Jurkat, Clone E6-1 (cell line): ENCODE results near the gene TTLL3.
"Not testable (repeated sequence)": the region's sequence is repeated elsewhere in the genome, so short reads cannot be mapped to it uniquely, and the experiment has no call there.

Experiments used
- DNase-seq: peaks from one replicate; pipeline ENCODE4 v3.0.0-alpha.2; 2011; ENCODE audit warnings: low read depth, low spot score
- H3K4me3 ChIP-seq: 2 replicates; pipeline ENCODE4 v1.5.1; 2011; ENCODE audit warnings: mild to moderate bottlenecking, low read length, control low read depth, moderate library complexity

The TTLL3 gene

GRCh38 chr3:9826815-9827573 lies 16.9 kb downstream of the TTLL3 start:
- peak; percentile 73 for DNase-seq

GRCh38 chr3:9828801-9829755 lies 19.0 kb downstream of the TTLL3 start:
- no peak overlapping the region for H3K4me3 ChIP-seq
- DNase-seq: no peak

More at GRCh38 chr3:9826815-9827573, 16.9 kb downstream of the TTLL3 start:
- H3K4me3 ChIP-seq: no peak overlapping the region

- H3K4me3 ChIP-seq: no peak overlapping the region
- no peak for DNase-seq
These were observed 21.2 kb downstream of the TTLL3 start for GRCh38 chr3:9831253-9831652.

- no peak for DNase-seq
These were observed 23.0 kb downstream of the TTLL3 start for GRCh38 chr3:9833078-9833477.

GRCh38 chr3:9834520-9835380 lies 24.7 kb downstream of the TTLL3 start:
- DNase-seq: no peak
- no peak overlapping the region for H3K4me3 ChIP-seq

More at GRCh38 chr3:9833078-9833477, 23.0 kb downstream of the TTLL3 start:
- H3K4me3 ChIP-seq: no peak overlapping the region

- H3K4me3 ChIP-seq: no peak overlapping the region
- DNase-seq: peak; percentile 21
These were observed 27.9 kb downstream of the TTLL3 start for GRCh38 chr3:9837701-9838582.

GRCh38 chr3:9838856-9839255 lies 28.8 kb downstream of the TTLL3 start:
- DNase-seq: no peak

GRCh38 chr3:9841015-9841414 lies 31.0 kb downstream of the TTLL3 start:
- no peak overlapping the region for H3K4me3 ChIP-seq
- no peak for DNase-seq

More at GRCh38 chr3:9838856-9839255, 28.8 kb downstream of the TTLL3 start:
- H3K4me3 ChIP-seq: no peak overlapping the region

GRCh38 chr3:9843715-9844438 lies 33.8 kb downstream of the TTLL3 start, which contains the start of gene RPUSD3:
Gene RPUSD3, minus strand, starts transcription at chr3:9844008. Its CDS starts 18 bp downstream, at chr3:9843990.
- peak; percentile 90 for DNase-seq

GRCh38 chr3:9846231-9846630 lies 36.2 kb downstream of the TTLL3 start:
- no peak overlapping the region for H3K4me3 ChIP-seq
- no peak for DNase-seq

More at GRCh38 chr3:9843715-9844438, 33.8 kb downstream of the TTLL3 start, which contains the start of gene RPUSD3:
- H3K4me3 ChIP-seq: peak within 1 kb of the TSS; percentile 98

GRCh38 chr3:9846931-9847488 lies 36.9 kb downstream of the TTLL3 start:
- H3K4me3 ChIP-seq: no peak overlapping the region
- no peak for DNase-seq

- DNase-seq, H3K4me3 ChIP-seq: not testable (repeated sequence)
These were observed 37.8 kb downstream of the TTLL3 start for GRCh38 chr3:9847870-9848269.

- H3K4me3 ChIP-seq: not testable (repeated sequence)
- DNase-seq: peak; percentile 24
These were observed 38.8 kb downstream of the TTLL3 start for GRCh38 chr3:9848860-9849259.

GRCh38 chr3:9851383-9851782 lies 41.3 kb downstream of the TTLL3 start:
- H3K4me3 ChIP-seq, DNase-seq: not testable (repeated sequence)

GRCh38 chr3:9851926-9852325 lies 41.9 kb downstream of the TTLL3 start:
- DNase-seq, H3K4me3 ChIP-seq: not testable (repeated sequence)

GRCh38 chr3:9852528-9852927 lies 42.5 kb downstream of the TTLL3 start:
- no peak for DNase-seq
- H3K4me3 ChIP-seq: no peak overlapping the region
